Astrocyte (in vitro differentiated cells and primary cell): ENCODE data around the gene IL23A. TPM values are rescaled to one million over a fixed set of nuclear protein-coding genes. Genes with fewer than 3 reads are reported as not detected.
"Not testable (repeated sequence)": the region's sequence is repeated elsewhere in the genome, so short reads cannot be mapped to it uniquely, and the experiment has no call there.

Experiments
- DNase-seq: peaks from one replicate; pipeline ENCODE4 v3.0.0-alpha.2; 2010; ENCODE audit warnings: low read depth
- FAIRE-seq: peaks from 2 replicates; lab custom pipeline; 2011; peaks lifted over from hg19 to GRCh38; lab: Jason Lieb, UNC
- H2AFZ ChIP-seq: 2 replicates; pipeline ENCODE4 v1.6.0; 2012; ENCODE audit warnings: low read depth, low read length, inconsistent platforms
- H3K27ac ChIP-seq: 2 replicates; pipeline ENCODE4 v1.5.1; 2011; ENCODE audit warnings: low read depth, low read length, inconsistent platforms
- H3K27me3 ChIP-seq: 2 replicates; pipeline ENCODE4 v1.6.0; 2011; ENCODE audit warnings: low read length, inconsistent platforms; ENCODE audit not compliant: insufficient read depth
- H3K36me3 ChIP-seq: 2 replicates; pipeline ENCODE4 v1.5.1; 2011; ENCODE audit warnings: low read length, inconsistent platforms; ENCODE audit not compliant: insufficient read depth
- H3K4me1 ChIP-seq: 2 replicates; pipeline ENCODE4 v1.5.1; 2011; ENCODE audit warnings: low read length, inconsistent platforms; ENCODE audit not compliant: insufficient read depth
- H3K4me2 ChIP-seq: 2 replicates; pipeline ENCODE4 v1.6.0; 2012; ENCODE audit warnings: low read length, inconsistent platforms
- H3K4me3 ChIP-seq: 2 replicates; pipeline ENCODE4 v1.5.1; 2011; ENCODE audit warnings: low read depth, mild to moderate bottlenecking, low read length, inconsistent platforms; ENCODE audit not compliant: insufficient read depth
- H3K79me2 ChIP-seq: 2 replicates; pipeline ENCODE4 v1.6.0; 2012; ENCODE audit warnings: mild to moderate bottlenecking, low read length, inconsistent platforms; ENCODE audit not compliant: insufficient read depth
- H3K9ac ChIP-seq: 2 replicates; pipeline ENCODE4 v1.6.0; 2012; ENCODE audit warnings: mild to moderate bottlenecking, low read length, inconsistent platforms
- H3K9me3 ChIP-seq: 2 replicates; pipeline ENCODE4 v1.5.1; 2012; ENCODE audit warnings: low read depth, mild to moderate bottlenecking, low read length, inconsistent platforms; ENCODE audit not compliant: insufficient read depth
- H4K20me1 ChIP-seq: 2 replicates; pipeline ENCODE4 v1.6.0; 2012; ENCODE audit warnings: low read length, inconsistent platforms; ENCODE audit not compliant: insufficient read depth
- H3K27ac Mint-ChIP-seq: one replicate; pipeline ENCODE4 v1.8.0; 2021; ENCODE audit warnings: mild to moderate bottlenecking, mixed read lengths; ENCODE audit not compliant: unreplicated experiment
- H3K27me3 Mint-ChIP-seq: one replicate; pipeline ENCODE4 v1.8.0; 2021; ENCODE audit warnings: low read depth, mixed read lengths; ENCODE audit not compliant: unreplicated experiment
- H3K36me3 Mint-ChIP-seq: one replicate; pipeline ENCODE4 v1.8.0; 2021; ENCODE audit warnings: low read depth, mixed read lengths; ENCODE audit not compliant: unreplicated experiment
- H3K4me1 Mint-ChIP-seq: one replicate; pipeline ENCODE4 v1.8.0; 2021; ENCODE audit warnings: low read depth, mixed read lengths; ENCODE audit not compliant: unreplicated experiment
- H3K4me3 Mint-ChIP-seq: one replicate; pipeline ENCODE4 v1.8.0; 2021; ENCODE audit warnings: mild to moderate bottlenecking, moderate library complexity, mixed read lengths; ENCODE audit not compliant: unreplicated experiment
- H3K9me3 Mint-ChIP-seq: one replicate; pipeline ENCODE4 v1.8.0; 2021; ENCODE audit warnings: mild to moderate bottlenecking, mixed read lengths; ENCODE audit not compliant: unreplicated experiment
- EZH2 ChIP-seq: IDR thresholded peaks from 2 replicates; pipeline ENCODE4 v1.6.1; 2012; ENCODE audit warnings: mild to moderate bottlenecking, low read length, inconsistent platforms; ENCODE audit not compliant: insufficient read depth
- total RNA-seq: library from RNA; stranded (reverse); gene quantifications from 2 replicates; pipeline ENCODE4 v1.2.1, GENCODE V29; 2021
- TF ChIP-seq, protein P1 (sequence below): IDR thresholded peaks from 2 replicates; pipeline ENCODE4 v1.5.1; 2011; ENCODE audit warnings: low read depth, mild to moderate bottlenecking, inconsistent platforms, low read length, moderate library complexity; ENCODE audit not compliant: insufficient read depth

IL23A gene
- total RNA-seq, 1 donor from 2014 or later: 0.32 TPM

DNA sequence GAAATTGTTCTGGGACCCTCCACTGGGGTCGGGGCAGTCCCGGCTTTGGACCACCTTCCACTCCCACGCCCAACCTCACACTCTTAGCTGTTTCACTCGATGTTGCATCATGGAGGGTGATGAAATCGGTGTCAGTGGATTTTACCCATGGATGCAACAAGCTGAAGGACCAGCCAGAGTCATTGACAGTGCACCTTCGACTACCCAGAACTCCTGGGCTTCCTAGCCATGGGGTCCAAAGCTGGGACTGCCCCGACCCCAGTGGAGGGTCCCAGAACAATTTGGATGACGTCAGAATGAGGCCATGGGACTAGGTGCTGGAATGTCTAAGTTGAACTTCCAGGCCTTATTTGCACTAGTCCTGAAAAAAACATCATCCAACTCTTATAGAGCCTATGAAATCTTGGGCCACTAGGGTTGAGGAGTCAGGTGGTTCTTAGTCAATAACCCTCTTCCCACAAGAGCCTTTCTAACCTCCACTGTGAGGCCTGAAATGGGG, 882 bp upstream of the IL23A start:
- Histone ChIP-seq H3K9ac (no peak overlapping the region), H3K9me3 (no peaks in the 10 kb centered on the region), H3K27me3 (no peaks in the 10 kb centered on the region), H3K36me3 (peaks cover 4% of the 10 kb centered on the region), H3K79me2 (no peaks in the 10 kb centered on the region), H4K20me1 (no peaks in the 10 kb centered on the region), H3K4me3 (no peak overlapping the region), H3K4me2 (no peak overlapping the region), H3K4me1 (peaks cover 20% of the 10 kb centered on the region), H3K27ac (no peak overlapping the region), H2AFZ (no peak overlapping the region)
- H3K27me3 Mint-ChIP-seq: no peaks in the 10 kb centered on the region
- H3K4me1 Mint-ChIP-seq: peaks cover 10% of the 10 kb centered on the region
- peaks cover 8% of the 10 kb centered on the region for H3K36me3 Mint-ChIP-seq
- TF ChIP-seq, protein P1, sequence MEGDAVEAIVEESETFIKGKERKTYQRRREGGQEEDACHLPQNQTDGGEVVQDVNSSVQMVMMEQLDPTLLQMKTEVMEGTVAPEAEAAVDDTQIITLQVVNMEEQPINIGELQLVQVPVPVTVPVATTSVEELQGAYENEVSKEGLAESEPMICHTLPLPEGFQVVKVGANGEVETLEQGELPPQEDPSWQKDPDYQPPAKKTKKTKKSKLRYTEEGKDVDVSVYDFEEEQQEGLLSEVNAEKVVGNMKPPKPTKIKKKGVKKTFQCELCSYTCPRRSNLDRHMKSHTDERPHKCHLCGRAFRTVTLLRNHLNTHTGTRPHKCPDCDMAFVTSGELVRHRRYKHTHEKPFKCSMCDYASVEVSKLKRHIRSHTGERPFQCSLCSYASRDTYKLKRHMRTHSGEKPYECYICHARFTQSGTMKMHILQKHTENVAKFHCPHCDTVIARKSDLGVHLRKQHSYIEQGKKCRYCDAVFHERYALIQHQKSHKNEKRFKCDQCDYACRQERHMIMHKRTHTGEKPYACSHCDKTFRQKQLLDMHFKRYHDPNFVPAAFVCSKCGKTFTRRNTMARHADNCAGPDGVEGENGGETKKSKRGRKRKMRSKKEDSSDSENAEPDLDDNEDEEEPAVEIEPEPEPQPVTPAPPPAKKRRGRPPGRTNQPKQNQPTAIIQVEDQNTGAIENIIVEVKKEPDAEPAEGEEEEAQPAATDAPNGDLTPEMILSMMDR: no peak
- TF ChIP-seq EZH2: no peak
- DNase-seq (no peak), FAIRE-seq (no peak)
- no peak overlapping the region for H3K27ac Mint-ChIP-seq
- no peaks in the 10 kb centered on the region for H3K9me3 Mint-ChIP-seq
- no peak overlapping the region for H3K4me3 Mint-ChIP-seq

DNA sequence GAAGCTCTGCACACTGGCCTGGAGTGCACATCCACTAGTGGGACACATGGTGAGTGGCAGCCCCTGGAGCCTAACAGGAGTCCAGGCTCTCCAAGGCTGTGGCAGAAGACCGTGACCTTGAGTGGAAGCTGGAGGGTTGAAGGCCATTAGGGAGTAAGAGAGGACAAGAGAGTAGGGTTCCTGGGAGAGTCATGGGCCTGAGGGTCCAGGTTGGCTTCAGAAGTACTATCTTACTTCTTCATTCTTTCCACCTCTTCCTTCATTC, 406 bp downstream of the IL23A start:
- peaks cover 19% of the 10 kb centered on the region for H3K36me3 Mint-ChIP-seq
- peaks cover 12% of the 10 kb centered on the region for H3K4me1 ChIP-seq
- peaks cover 10% of the 10 kb centered on the region for H3K36me3 ChIP-seq
- H4K20me1 ChIP-seq: no peaks in the 10 kb centered on the region
- H3K4me1 Mint-ChIP-seq: peaks cover 8% of the 10 kb centered on the region
- no peak overlapping the region for H3K4me3 ChIP-seq
- no peaks in the 10 kb centered on the region for H3K9me3 Mint-ChIP-seq
- no peaks in the 10 kb centered on the region for H3K27me3 ChIP-seq
- FAIRE-seq (no peak), DNase-seq (no peak)
- no peak overlapping the region for H3K4me3 Mint-ChIP-seq
- no peak for TF ChIP-seq EZH2
- TF ChIP-seq, protein P1: no peak
- no peak overlapping the region for H3K27ac ChIP-seq
- no peaks in the 10 kb centered on the region for H3K79me2 ChIP-seq
- peak overlapping the region; percentile 68 for H3K27ac Mint-ChIP-seq
- no peaks in the 10 kb centered on the region for H3K27me3 Mint-ChIP-seq
- H3K4me2 ChIP-seq: peak overlapping the region; percentile 7
- H3K9ac ChIP-seq: no peak overlapping the region
- H3K9me3 ChIP-seq: no peaks in the 10 kb centered on the region
- H2AFZ ChIP-seq: no peak overlapping the region

DNA sequence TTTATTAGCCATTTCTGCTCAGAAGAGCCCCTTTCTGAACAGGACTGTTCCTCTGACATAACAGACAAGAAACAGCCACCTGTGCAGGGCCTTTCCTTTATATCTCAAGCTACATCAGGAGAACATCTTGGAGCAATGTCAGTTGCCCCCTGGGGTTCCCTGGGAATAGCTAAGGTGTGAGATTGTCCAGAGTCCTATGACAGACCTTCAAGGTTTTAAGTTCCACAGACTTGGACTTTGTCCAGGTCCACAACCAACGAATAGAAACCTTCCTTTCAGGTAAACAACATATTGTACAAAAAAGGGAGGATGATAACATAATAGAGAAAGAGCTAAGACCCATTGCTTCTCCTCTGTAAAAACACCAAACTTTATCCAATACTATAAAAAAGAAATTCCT, 2.9 kb downstream of the IL23A start:
- Histone ChIP-seq H4K20me1 (no peaks in the 10 kb centered on the region), H3K9ac (no peak overlapping the region), H3K79me2 (no peaks in the 10 kb centered on the region), H3K4me3 (no peak overlapping the region), H3K27me3 (no peaks in the 10 kb centered on the region), H2AFZ (no peak overlapping the region), H3K9me3 (no peaks in the 10 kb centered on the region), H3K36me3 (peaks cover 11% of the 10 kb centered on the region), H3K4me1 (peaks cover 6% of the 10 kb centered on the region), H3K4me2 (no peak overlapping the region), H3K27ac (no peak overlapping the region)
- H3K27ac Mint-ChIP-seq: no peak overlapping the region
- H3K4me3 Mint-ChIP-seq: no peak overlapping the region
- FAIRE-seq (no peak), DNase-seq (no peak)
- H3K36me3 Mint-ChIP-seq: peaks cover 28% of the 10 kb centered on the region
- no peak for TF ChIP-seq EZH2
- TF ChIP-seq, protein P1: no peak
- no peaks in the 10 kb centered on the region for H3K9me3 Mint-ChIP-seq
- H3K4me1 Mint-ChIP-seq: peaks cover 8% of the 10 kb centered on the region
- no peaks in the 10 kb centered on the region for H3K27me3 Mint-ChIP-seq

DNA sequence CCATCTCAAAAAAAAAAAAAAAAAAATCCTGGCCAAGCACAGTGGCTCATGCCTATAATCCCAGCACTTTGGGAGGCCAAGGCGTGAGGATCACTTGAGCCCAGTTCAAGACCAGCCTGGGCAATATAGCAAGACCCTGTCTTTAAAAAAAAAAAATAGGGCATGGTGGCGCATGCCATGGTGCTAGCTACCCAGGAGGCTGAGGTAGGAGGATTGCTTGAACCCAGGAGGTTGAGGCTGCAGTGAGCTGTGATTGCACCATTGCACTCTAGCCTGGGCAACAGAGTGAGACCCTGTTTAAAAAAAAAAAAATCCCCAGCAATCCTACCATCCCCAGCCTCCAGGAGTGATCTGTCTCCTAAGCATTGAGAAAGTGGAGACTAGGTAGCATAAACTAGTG, 3.6 kb downstream of the IL23A start:
- peaks cover 14% of the 10 kb centered on the region for H3K36me3 ChIP-seq
- DNase-seq, H3K9me3 Mint-ChIP-seq, H3K27ac ChIP-seq, H2AFZ ChIP-seq, H3K9me3 ChIP-seq, H4K20me1 ChIP-seq, H3K79me2 ChIP-seq, H3K4me1 Mint-ChIP-seq, FAIRE-seq, H3K27ac Mint-ChIP-seq, H3K4me1 ChIP-seq, H3K4me2 ChIP-seq, H3K4me3 Mint-ChIP-seq, H3K27me3 Mint-ChIP-seq, H3K4me3 ChIP-seq, H3K27me3 ChIP-seq, H3K9ac ChIP-seq: not testable (repeated sequence)
- H3K36me3 Mint-ChIP-seq: peaks cover 33% of the 10 kb centered on the region
